SK-N-SH (cell line): ENCODE measurements around the gene SERPINA1. TPM values are rescaled to one million over a fixed set of nuclear protein-coding genes. Genes with fewer than 3 reads are reported as not detected.

Source experiments
- CTCF ChIA-PET: fragments of 300-600, 350-600 bp; formaldehyde crosslinking; extraction: SDS; loops from one replicate; lab custom pipeline; 2021; lab: Yijun Ruan, JAX
- POLR2A ChIA-PET: fragments of 350-600 bp; sonication (Branson Sonifier 250); formaldehyde crosslinking; extraction: SDS; loops from one replicate; lab custom pipeline; 2020; ENCODE audit warnings: antibody characterized with exemption, inconsistent platforms; lab: Yijun Ruan, JAX
- DNase-seq: peaks from one replicate; pipeline ENCODE4 v3.0.0; 2012
- H2AFZ ChIP-seq: fragments of 200-600 bp; sonication (generic); 2 replicates; pipeline ENCODE4 v1.8.1; 2016; ENCODE audit warnings: antibody characterized with exemption, mild to moderate bottlenecking, low read depth
- H3F3A ChIP-seq: fragments of 200-600 bp; sonication (generic); replicated peaks from 2 replicates; pipeline ENCODE3; 2016; ENCODE audit warnings: antibody characterized with exemption, mild to moderate bottlenecking; ENCODE audit not compliant: insufficient read depth
- H3K27ac ChIP-seq, 2 experiments: fragments of 200-500 bp in 1 of 2; fragments of 200-600 bp in 1 of 2; sonication (Bioruptor generic) in 1 of 2; sonication (generic), shearing (Covaris generic) in 1 of 2; 2 replicates each; pipeline versions ENCODE4 v1.5.1 to v1.6.1; 2014 to 2016; ENCODE audit warnings: low read depth in 2 of 2, inconsistent platforms in 1 of 2, low read length in 1 of 2, mild to moderate bottlenecking in 1 of 2, mixed read lengths in 1 of 2
- H3K27me3 ChIP-seq: fragments of 200-600 bp; sonication (generic), shearing (Covaris generic); 2 replicates; pipeline ENCODE4 v1.6.1; 2016; ENCODE audit warnings: mixed run types; ENCODE audit not compliant: insufficient read depth
- H3K36me3 ChIP-seq, 2 experiments: fragments of 200-500 bp in 1 of 2; fragments of 200-600 bp in 1 of 2; sonication (Bioruptor generic) in 1 of 2; sonication (generic) in 1 of 2; replicated peaks in 1 of 2; 2 replicates each; pipeline versions ENCODE3 to v1.5.1; 2014 to 2016; ENCODE audit warnings: low read length in 1 of 2, mild to moderate bottlenecking in 1 of 2; ENCODE audit not compliant: insufficient read depth in 2 of 2, control insufficient read depth in 1 of 2
- H3K4me1 ChIP-seq, 2 experiments: fragments of 200-500 bp in 1 of 2; fragments of 200-600 bp in 1 of 2; sonication (Bioruptor generic) in 1 of 2; sonication (generic), shearing (Covaris generic) in 1 of 2; 2 replicates each; pipeline versions ENCODE4 v1.5.1 to v1.6.1; 2014 to 2016; ENCODE audit warnings: low read depth in 1 of 2, low read length in 1 of 2, mixed run types in 1 of 2; ENCODE audit not compliant: insufficient read depth in 2 of 2, control insufficient read depth in 1 of 2
- H3K4me2 ChIP-seq: fragments of 200-600 bp; sonication (generic), shearing (Covaris generic); 2 replicates; pipeline ENCODE4 v1.6.1; 2017; ENCODE audit warnings: mixed run types
- H3K4me3 ChIP-seq, 2 experiments: fragments of 200-500 bp in 1 of 2; fragments of 200-600 bp in 1 of 2; sonication (Bioruptor generic) in 1 of 2; sonication (generic), shearing (Covaris generic) in 1 of 2; 2 replicates each; pipeline versions ENCODE4 v1.5.1 to v1.8.1; 2014 to 2016; ENCODE audit warnings: low read depth in 2 of 2, inconsistent platforms in 1 of 2, low read length in 1 of 2, mild to moderate bottlenecking in 1 of 2, mixed read lengths in 1 of 2, moderate library complexity in 1 of 2
- H3K79me2 ChIP-seq: fragments of 200-600 bp; sonication (generic); 2 replicates; pipeline ENCODE4 v1.8.1; 2017; ENCODE audit warnings: mild to moderate bottlenecking; ENCODE audit not compliant: insufficient read depth
- H3K9ac ChIP-seq: fragments of 200-600 bp; sonication (generic); 2 replicates; pipeline ENCODE4 v1.6.1; 2017; ENCODE audit warnings: mixed run types
- H3K9me2 ChIP-seq: fragments of 200-600 bp; sonication (generic); 2 replicates; pipeline ENCODE4 v1.6.1; 2017; ENCODE audit warnings: mixed run types
- H3K9me3 ChIP-seq: fragments of 200-600 bp; sonication (generic); 2 replicates; pipeline ENCODE4 v1.6.1; 2017; ENCODE audit warnings: mixed run types, mild to moderate bottlenecking, moderate library complexity
- H4K20me1 ChIP-seq: fragments of 200-600 bp; sonication (generic); 2 replicates; pipeline ENCODE4 v1.6.1; 2017; ENCODE audit warnings: mild to moderate bottlenecking, mixed run types; ENCODE audit not compliant: insufficient read depth
- CHD2 ChIP-seq: fragments of 150-350 bp; IDR thresholded peaks from 2 replicates; pipeline ENCODE4 v1.6.1; 2018; ENCODE audit warnings: low read length; ENCODE audit not compliant: partially characterized antibody
- ELF1 ChIP-seq: IDR thresholded peaks from 2 replicates; pipeline ENCODE4 v1.4.0; 2012
- EP300 ChIP-seq, 2 experiments: IDR thresholded peaks; 2 replicates each; pipeline versions ENCODE4 v1.4.0 to v1.6.1; 2012; ENCODE audit warnings: borderline replicate concordance in 1 of 2, low read depth in 1 of 2, low read length in 1 of 2
- EZH2phosphoT487 ChIP-seq: fragments of 200-600 bp; sonication (generic); IDR thresholded peaks from 2 replicates; pipeline ENCODE4 v1.6.1; 2017; ENCODE audit warnings: low read depth, mixed run types, mild to moderate bottlenecking, antibody characterized with exemption, moderate library complexity, borderline replicate concordance
- FOXJ3 ChIP-seq: sonication (generic); formaldehyde crosslinking; IDR thresholded peaks from 2 replicates; pipeline ENCODE4 v1.5.1; 2020; ENCODE audit warnings: mild to moderate bottlenecking, missing genetic modification reagents
- FOXM1 ChIP-seq: IDR thresholded peaks from 2 replicates; pipeline ENCODE4 v1.4.0; 2012; ENCODE audit warnings: low read depth, mild to moderate bottlenecking
- IRF3 ChIP-seq: fragments of 150-350 bp; IDR thresholded peaks from 2 replicates; pipeline ENCODE4 v1.6.1; 2016; ENCODE audit warnings: mild to moderate bottlenecking, low read depth, low read length
- MAX ChIP-seq: IDR thresholded peaks from 2 replicates; pipeline ENCODE4 v1.4.0; 2012; ENCODE audit warnings: low read depth
- MEF2A ChIP-seq: IDR thresholded peaks from 2 replicates; pipeline ENCODE4 v1.4.0; 2012; ENCODE audit warnings: low read depth, borderline replicate concordance
- MXI1 ChIP-seq: IDR thresholded peaks from 2 replicates; pipeline ENCODE4 v1.6.1; 2012; ENCODE audit warnings: mild to moderate bottlenecking, low read depth, low read length, improper control_type of control experiment
- NFIC ChIP-seq: IDR thresholded peaks from 2 replicates; pipeline ENCODE4 v1.4.0; 2012; ENCODE audit warnings: borderline replicate concordance
- NRF1 ChIP-seq: IDR thresholded peaks from 2 replicates; pipeline ENCODE4 v1.6.1; 2012; ENCODE audit warnings: low read depth, mild to moderate bottlenecking, low read length
- REST ChIP-seq: IDR thresholded peaks from 2 replicates; pipeline ENCODE4 v1.6.1; 2012; ENCODE audit warnings: mild to moderate bottlenecking, low read depth, low read length, moderate library complexity
- RFX5 ChIP-seq: IDR thresholded peaks from 2 replicates; pipeline ENCODE4 v1.6.1; 2012; ENCODE audit warnings: mild to moderate bottlenecking, improper control_type of control experiment, low read length
- SIN3A ChIP-seq: IDR thresholded peaks from 2 replicates; pipeline ENCODE4 v1.6.1; 2012; ENCODE audit warnings: low read depth, mild to moderate bottlenecking, low read length, moderate library complexity, borderline replicate concordance
- SMC3 ChIP-seq: IDR thresholded peaks from 2 replicates; pipeline ENCODE4 v1.6.1; 2012; ENCODE audit warnings: low read depth, low read length, improper control_type of control experiment
- YY1 ChIP-seq: IDR thresholded peaks from 2 replicates; pipeline ENCODE4 v1.4.0; 2012; ENCODE audit warnings: low read depth, mild to moderate bottlenecking
- ZBTB33 ChIP-seq: IDR thresholded peaks from 2 replicates; pipeline ENCODE4 v1.4.0; 2012; ENCODE audit warnings: low read depth, borderline replicate concordance
- WGBS: methylation state at CpG from one replicate; pipeline ENCODE4 v1.1.6; 2017; ENCODE audit warnings: low lambda C conversion rate; 5-methylcytosine and 5-hydroxymethylcytosine counted together
- polyA plus RNA-seq, 3 experiments: library from polyadenylated mRNA; depleted of rRNA; stranded (reverse); fragments of >200 nt; gene quantifications; 2 replicates each; pipeline ENCODE4 v1.2.3, GENCODE V29; 2012
- TF ChIP-seq, protein P1 (sequence below): fragments of 150-350 bp; IDR thresholded peaks from 2 replicates; pipeline ENCODE4 v1.6.1; 2017; ENCODE audit warnings: antibody characterized with exemption, low read length, low read depth, borderline replicate concordance
- TF ChIP-seq, protein P2 (sequence below): IDR thresholded peaks from 2 replicates; pipeline ENCODE4; 2012

The SERPINA1 gene
- polyA plus RNA-seq, 1 of the 3 experiments (the other 2 are of a cell fraction) = 11.3 TPM

- H3K4me3 ChIP-seq = no peak overlapping the region
- peaks cover 12% of the 10 kb centered on the region for H3F3A ChIP-seq
- no peaks in the 10 kb centered on the region for H3K27me3 ChIP-seq
- no peak overlapping the region for H3K4me2 ChIP-seq
- DNase-seq = no peak
- no peak overlapping the region for H3K9ac ChIP-seq
- peaks cover 0 to 5% of the 10 kb centered on the region in 2 experiments; a peak in 1 of 4 replicates for H3K4me1 ChIP-seq
- CTCF ChIA-PET = no interaction called here
- 74% methylated on average over 3 of the region's 6 CpGs for WGBS
- no peaks in the 10 kb centered on the region for H3K36me3 ChIP-seq
- TF ChIP-seq ELF1 (no peak), REST (no peak), EP300 (IDR thresholded peaks at IDR 0.05; ENCODE audit: borderline replicate concordance in 1 of 2, low read depth in 1 of 2, low read length in 1 of 2) (no peak), MEF2A (no peak), EZH2phosphoT487 (no peak), ZBTB33 (no peak), SIN3A (no peak), MXI1 (no peak), RFX5 (no peak), CHD2 (no peak), IRF3 (no peak), NFIC (no peak), MAX (no peak), FOXM1 (no peak), NRF1 (no peak), SMC3 (no peak), FOXJ3 (CRISPR knock-in tag) (no peak), YY1 (no peak)
- TF ChIP-seq, protein P1, sequence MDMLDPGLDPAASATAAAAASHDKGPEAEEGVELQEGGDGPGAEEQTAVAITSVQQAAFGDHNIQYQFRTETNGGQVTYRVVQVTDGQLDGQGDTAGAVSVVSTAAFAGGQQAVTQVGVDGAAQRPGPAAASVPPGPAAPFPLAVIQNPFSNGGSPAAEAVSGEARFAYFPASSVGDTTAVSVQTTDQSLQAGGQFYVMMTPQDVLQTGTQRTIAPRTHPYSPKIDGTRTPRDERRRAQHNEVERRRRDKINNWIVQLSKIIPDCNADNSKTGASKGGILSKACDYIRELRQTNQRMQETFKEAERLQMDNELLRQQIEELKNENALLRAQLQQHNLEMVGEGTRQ = no peak
- TF ChIP-seq, protein P2, sequence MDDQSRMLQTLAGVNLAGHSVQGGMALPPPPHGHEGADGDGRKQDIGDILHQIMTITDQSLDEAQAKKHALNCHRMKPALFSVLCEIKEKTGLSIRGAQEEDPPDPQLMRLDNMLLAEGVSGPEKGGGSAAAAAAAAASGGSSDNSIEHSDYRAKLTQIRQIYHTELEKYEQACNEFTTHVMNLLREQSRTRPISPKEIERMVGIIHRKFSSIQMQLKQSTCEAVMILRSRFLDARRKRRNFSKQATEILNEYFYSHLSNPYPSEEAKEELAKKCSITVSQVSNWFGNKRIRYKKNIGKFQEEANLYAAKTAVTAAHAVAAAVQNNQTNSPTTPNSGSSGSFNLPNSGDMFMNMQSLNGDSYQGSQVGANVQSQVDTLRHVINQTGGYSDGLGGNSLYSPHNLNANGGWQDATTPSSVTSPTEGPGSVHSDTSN = no peak
- TF ChIP-seq, all 33 proteins: peak for 0
- H2AFZ ChIP-seq = no peak overlapping the region
- POLR2A ChIA-PET = no interaction called here
- no peaks in the 10 kb centered on the region for H3K9me3 ChIP-seq
- no peaks in the 10 kb centered on the region for H4K20me1 ChIP-seq
- H3K79me2 ChIP-seq = no peaks in the 10 kb centered on the region
- H3K27ac ChIP-seq = no peak overlapping the region
- no peaks in the 10 kb centered on the region for H3K9me2 ChIP-seq
Measured at GRCh38 chr14:94370524-94370910, 17.9 kb downstream of the SERPINA1 start.
